Naive thymus-derived CD4-positive, alpha-beta T cell (primary cell): Measurements from ENCODE around the gene ANKRD13B. TPM values are rescaled to one million over a fixed set of nuclear protein-coding genes. Genes with fewer than 3 reads are reported as not detected.

ENCODE experiments used
- ATAC-seq: fragments of 150-1000 bp; cut with Tn5 transposase; 2 replicates; pipeline ENCODE4 v1.10.0; 2021; ENCODE audit warnings: mild to moderate bottlenecking, moderate library complexity
- CTCF ChIA-PET: fragments of 350-600 bp; sonication (Branson Sonifier 250); formaldehyde crosslinking; loops from one replicate; lab custom pipeline; 2021; ENCODE audit warnings: antibody characterized with exemption; lab: Charles Lee
- POLR2A ChIA-PET: fragments of 350-600 bp; sonication (Branson Sonifier 250); formaldehyde crosslinking; loops from one replicate; lab custom pipeline; 2021; ENCODE audit warnings: antibody characterized with exemption, inconsistent platforms; lab: Charles Lee
- DNase-seq, 9 donors: peaks; one replicate each; pipeline versions ENCODE4 v3.0.0 to v3.0.0-alpha.2; 2020 to 2022; ENCODE audit warnings: mixed read lengths in 1 of 9
- H3K27ac ChIP-seq: one replicate; pipeline ENCODE4 v1.7.0; 2013; ENCODE audit warnings: mild to moderate bottlenecking, low read depth, low read length, moderate library complexity
- H3K27me3 ChIP-seq, 2 donors: one replicate each; pipeline ENCODE4 v1.7.0; 2013; ENCODE audit warnings: low read length in 2 of 2, mild to moderate bottlenecking in 2 of 2, moderate library complexity in 2 of 2; ENCODE audit not compliant: control insufficient read depth in 2 of 2, insufficient read depth in 2 of 2
- H3K36me3 ChIP-seq, 3 experiments: 1 replicate in 2 of 3; 2 replicates in 1 of 3; pipeline ENCODE4 v1.7.0; 2013; ENCODE audit warnings: low read length in 3 of 3, mild to moderate bottlenecking in 3 of 3, moderate library complexity in 1 of 3; ENCODE audit not compliant: insufficient read depth in 3 of 3, control insufficient read depth in 2 of 3
- H3K4me1 ChIP-seq, 2 donors: one replicate each; pipeline ENCODE4 v1.7.0; 2013; ENCODE audit warnings: low read length in 2 of 2, mild to moderate bottlenecking in 2 of 2, moderate library complexity in 1 of 2; ENCODE audit not compliant: control insufficient read depth in 2 of 2, insufficient read depth in 2 of 2
- H3K4me3 ChIP-seq: 2 replicates; pipeline ENCODE4 v1.7.0; 2013; ENCODE audit warnings: mild to moderate bottlenecking, low read length
- H3K9me3 ChIP-seq, 3 experiments: 1 replicate in 2 of 3; 2 replicates in 1 of 3; pipeline ENCODE4 v1.7.0; 2013; ENCODE audit warnings: low read length in 3 of 3; ENCODE audit not compliant: control insufficient read depth in 2 of 3
- H3K27ac Mint-ChIP-seq, 9 donors: one replicate each; pipeline ENCODE4 v1.8.0; 2020 to 2022; ENCODE audit warnings: mixed read lengths in 9 of 9, mild to moderate bottlenecking in 8 of 9, moderate library complexity in 5 of 9, inconsistent platforms in 2 of 9
- H3K27me3 Mint-ChIP-seq, 5 donors: one replicate each; pipeline ENCODE4 v1.8.0; 2021 to 2022; ENCODE audit warnings: mixed read lengths in 5 of 5, mild to moderate bottlenecking in 1 of 5
- H3K36me3 Mint-ChIP-seq, 5 donors: one replicate each; pipeline ENCODE4 v1.8.0; 2020 to 2022; ENCODE audit warnings: mixed read lengths in 5 of 5, mild to moderate bottlenecking in 3 of 5, inconsistent platforms in 1 of 5
- H3K4me1 Mint-ChIP-seq, 7 donors: one replicate each; pipeline ENCODE4 v1.8.0; 2020 to 2022; ENCODE audit warnings: mixed read lengths in 7 of 7, mild to moderate bottlenecking in 3 of 7, inconsistent platforms in 1 of 7
- H3K4me3 Mint-ChIP-seq, 10 donors: one replicate each; pipeline ENCODE4 v1.8.0; 2020 to 2022; ENCODE audit warnings: mild to moderate bottlenecking in 10 of 10, mixed read lengths in 10 of 10, moderate library complexity in 6 of 10, inconsistent platforms in 2 of 10
- H3K9me3 Mint-ChIP-seq, 11 donors: one replicate each; pipeline ENCODE4 v1.8.0; 2020 to 2022; ENCODE audit warnings: mixed read lengths in 11 of 11, mild to moderate bottlenecking in 4 of 11, inconsistent platforms in 1 of 11, moderate library complexity in 1 of 11
- intact Hi-C, 2 donors: fragments of 100-400 bp; cut with micrococcal nuclease; formaldehyde crosslinking; loops; one replicate each; pipeline ENCODE4 v1.15.1; 2023
- polyA plus RNA-seq, 2 donors: library from polyadenylated mRNA; unstranded; fragments of 300-500 nt; fragmentation: Illumina TruSeq; gene quantifications; one replicate each; pipeline ENCODE4 v1.2.3, GENCODE V29; 2021
- total RNA-seq, 6 experiments: library from RNA in 5 of 6; stranded (reverse) in 5 of 6; gene quantifications; 1 replicate in 5 of 6; 2 replicates in 1 of 6; pipeline ENCODE4 v1.2.3 and lab custom pipeline; 2021 to 2026

ANKRD13B gene
- total RNA-seq (1 to 10 TPM in 3 of 5 experiments, under 1 TPM in 2; 0.70 to 9.8 (median 1.5) TPM), polyA plus RNA-seq (under 1 TPM in 1 of 2 donors, not detected in 1; 0.51 TPM), total RNA-seq (lab: John Stamatoyannopoulos, UW) (0.54 reads per million)

GRCh38 chr17:29592850-29593551, at the start of gene ANKRD13B:
TSS of gene ANKRD13B (plus strand) at chr17:29593132. CDS start at chr17:29593622, 490 bp downstream.
- H3K27ac Mint-ChIP-seq = peak within 1 kb of the TSS in 4 of 9 donors; percentile 33 to 62 (median 38)
- intact Hi-C loops = loop anchor here (1.0 to 5.0 kb wide), 2 partner anchors 20 to 221 kb away; no protein-coding TSS in a partner anchor

GRCh38 chr17:29544066-29544465, 48.9 kb upstream of the ANKRD13B start:
- Histone ChIP-seq H3K4me3 (no peak overlapping the region), H3K9me3 (no peaks in the 10 kb centered on the region), H3K36me3 (peaks cover 0 to 17% (median 11%) of the 10 kb centered on the region in 3 experiments), H3K4me1 (no peaks in the 10 kb centered on the region), H3K27me3 (no peaks in the 10 kb centered on the region), H3K27ac (no peak overlapping the region)
- no peak for ATAC-seq
- no peak for DNase-seq
- H3K4me3 Mint-ChIP-seq = no peak overlapping the region
- H3K27ac Mint-ChIP-seq = no peak overlapping the region
- no peaks in the 10 kb centered on the region for H3K27me3 Mint-ChIP-seq
- ChIA-PET CTCF (interaction anchor here (0.9 kb wide), 1 partner anchor 22 kb away, joined by 3 read pairs; no protein-coding TSS in a partner anchor), POLR2A (no interaction called here)
- peaks cover 3 to 41% (median 21%) of the 10 kb centered on the region in 5 donors for H3K36me3 Mint-ChIP-seq
- H3K9me3 Mint-ChIP-seq = no peaks in the 10 kb centered on the region
- intact Hi-C loops = no loop called here
- peaks cover 0 to 9% (median 0%) of the 10 kb centered on the region in 7 donors for H3K4me1 Mint-ChIP-seq

More at GRCh38 chr17:29592850-29593551, at the start of gene ANKRD13B:
- CTCF ChIA-PET = interaction anchor here (1.1 to 4.5 kb wide), 8 partner anchors 12 to 337 kb away, joined by 3 to 56 read pairs (median 7); partner anchors contain the start of gene SSH2
- Mint-ChIP-seq H3K9me3 (no peaks in the 10 kb centered on the region), H3K27me3 (no peaks in the 10 kb centered on the region), H3K36me3 (no peaks in the 10 kb centered on the region), H3K4me1 (peaks cover 16 to 41% (median 35%) of the 10 kb centered on the region in 7 donors), H3K4me3 (peak within 1 kb of the TSS; percentile 70 to 95 (median 88))
- Histone ChIP-seq H3K36me3 (no peaks in the 10 kb centered on the region), H3K9me3 (no peaks in the 10 kb centered on the region), H3K4me3 (peak within 1 kb of the TSS; percentile 48), H3K27ac (peak within 1 kb of the TSS; percentile 26), H3K4me1 (peaks cover 39% of the 10 kb centered on the region in 2 donors), H3K27me3 (no peaks in the 10 kb centered on the region)
- POLR2A ChIA-PET = interaction anchor here (1.4 to 5.0 kb wide), 4 partner anchors 12 to 24 kb away, joined by 4 to 59 read pairs (median 10); no protein-coding TSS in a partner anchor
- DNase-seq (peak in 2 of 9 donors; percentile 29 to 64), ATAC-seq (peak; percentile 6)

GRCh38 chr17:29546085-29546484, 46.8 kb upstream of the ANKRD13B start:
- no peak overlapping the region for H3K4me3 Mint-ChIP-seq
- POLR2A ChIA-PET = no interaction called here
- H3K4me1 Mint-ChIP-seq = peaks cover 0 to 11% (median 0%) of the 10 kb centered on the region in 7 donors
- ATAC-seq (no peak), DNase-seq (no peak)
- Histone ChIP-seq H3K4me3 (no peak overlapping the region), H3K36me3 (peaks cover 0 to 16% (median 11%) of the 10 kb centered on the region in 3 experiments), H3K27ac (no peak overlapping the region), H3K27me3 (no peaks in the 10 kb centered on the region), H3K4me1 (no peaks in the 10 kb centered on the region), H3K9me3 (no peaks in the 10 kb centered on the region)
- CTCF ChIA-PET = interaction anchor here (0.8 to 1.4 kb wide), 2 partner anchors 9 to 19 kb away, joined by 3 read pairs; no protein-coding TSS in a partner anchor
- H3K27me3 Mint-ChIP-seq = no peaks in the 10 kb centered on the region
- peak overlapping the region in 1 of 9 donors; percentile 26 for H3K27ac Mint-ChIP-seq
- peaks cover 3 to 36% (median 18%) of the 10 kb centered on the region in 5 donors for H3K36me3 Mint-ChIP-seq
- intact Hi-C loops = no loop called here
- no peaks in the 10 kb centered on the region for H3K9me3 Mint-ChIP-seq

- Mint-ChIP-seq H3K4me1 (peaks cover 0 to 11% (median 0%) of the 10 kb centered on the region in 7 donors), H3K36me3 (peaks cover 3 to 39% (median 20%) of the 10 kb centered on the region in 5 donors), H3K27me3 (no peaks in the 10 kb centered on the region), H3K4me3 (no peak overlapping the region), H3K9me3 (no peaks in the 10 kb centered on the region), H3K27ac (peak overlapping the region in 2 of 9 donors; percentile 26 to 72)
- ChIA-PET CTCF (no interaction called here), POLR2A (no interaction called here)
- Histone ChIP-seq H3K9me3 (no peaks in the 10 kb centered on the region), H3K4me1 (no peaks in the 10 kb centered on the region), H3K4me3 (no peak overlapping the region), H3K36me3 (peaks cover 0 to 16% (median 11%) of the 10 kb centered on the region in 3 experiments), H3K27me3 (no peaks in the 10 kb centered on the region), H3K27ac (no peak overlapping the region)
- intact Hi-C loops = no loop called here
- DNase-seq (no peak), ATAC-seq (no peak)
Measured at GRCh38 chr17:29546830-29547229, 46.1 kb upstream of the ANKRD13B start.

- no peaks in the 10 kb centered on the region for H3K36me3 ChIP-seq
- ChIA-PET POLR2A (interaction anchor here (0.6 kb wide), 1 partner anchor 15 kb away, joined by 3 read pairs; no protein-coding TSS in a partner anchor), CTCF (interaction anchor here (1.1 kb wide), 1 partner anchor 425 kb away, joined by 3 read pairs; no protein-coding TSS in a partner anchor)
- Mint-ChIP-seq H3K36me3 (peaks cover 0 to 18% (median 7%) of the 10 kb centered on the region in 5 donors), H3K4me1 (peaks cover 0 to 11% (median 0%) of the 10 kb centered on the region in 7 donors), H3K27ac (no peak overlapping the region), H3K4me3 (no peak overlapping the region), H3K9me3 (no peaks in the 10 kb centered on the region), H3K27me3 (no peaks in the 10 kb centered on the region)
- ATAC-seq (no peak), DNase-seq (no peak)
- H3K27ac ChIP-seq = no peak overlapping the region
- no peaks in the 10 kb centered on the region for H3K27me3 ChIP-seq
- H3K4me3 ChIP-seq = no peak overlapping the region
- intact Hi-C loops = no loop called here
- no peaks in the 10 kb centered on the region for H3K9me3 ChIP-seq
- no peaks in the 10 kb centered on the region for H3K4me1 ChIP-seq
Measured at GRCh38 chr17:29549177-29549923, 43.6 kb upstream of the ANKRD13B start.

GRCh38 chr17:29555840-29556239, 37.1 kb upstream of the ANKRD13B start:
- DNase-seq = no peak
- Histone ChIP-seq H3K4me1 (peaks cover 0 to 11% of the 10 kb centered on the region in 2 donors), H3K4me3 (no peak overlapping the region), H3K36me3 (no peaks in the 10 kb centered on the region), H3K9me3 (no peaks in the 10 kb centered on the region), H3K27ac (no peak overlapping the region), H3K27me3 (no peaks in the 10 kb centered on the region)
- no peak for ATAC-seq
- Mint-ChIP-seq H3K9me3 (no peaks in the 10 kb centered on the region), H3K36me3 (peaks cover 0 to 5% (median 0%) of the 10 kb centered on the region in 5 donors), H3K27me3 (no peaks in the 10 kb centered on the region), H3K4me1 (peaks cover 0 to 22% (median 4%) of the 10 kb centered on the region in 7 donors), H3K4me3 (no peak overlapping the region), H3K27ac (no peak overlapping the region)
- ChIA-PET CTCF (no interaction called here), POLR2A (interaction anchor here (1.0 kb wide), 1 partner anchor 11 kb away, joined by 4 read pairs; the partner anchor contains the start of gene ABHD15)
- intact Hi-C loops = no loop called here
